UCSD-AML1 (cell line): Measurements from ENCODE around the gene SMIM15.

Experiments
- DNase-seq: peaks from one replicate; lab custom pipeline; 2025; ENCODE audit not compliant: unreplicated experiment; lab: John Stamatoyannopoulos, UW

SMIM15 gene

GRCh38 chr5:61160497-61160896 lies 1.8 kb downstream of the SMIM15 start:
- no peak for DNase-seq

DNA sequence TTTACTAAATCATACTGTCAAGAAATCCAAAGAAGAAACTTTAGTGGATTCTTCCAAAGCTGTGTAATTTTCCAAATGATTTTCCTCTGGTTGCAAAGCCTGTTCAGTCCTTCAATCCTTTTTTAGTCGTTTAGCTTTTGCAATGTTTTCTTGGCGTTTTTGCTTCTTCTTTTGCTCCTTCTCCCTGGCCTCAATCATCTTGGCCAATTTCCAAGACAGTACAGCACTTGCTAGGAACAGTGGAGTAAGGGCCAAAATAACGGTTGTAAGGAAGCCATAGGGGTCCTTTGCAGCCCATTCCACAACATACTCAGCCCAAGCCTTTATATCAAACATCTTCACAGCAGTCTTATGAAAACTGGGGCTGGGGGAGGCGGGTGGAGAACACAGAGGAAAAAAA lies 2.4 kb downstream of the SMIM15 start:
- no peak for DNase-seq

DNA sequence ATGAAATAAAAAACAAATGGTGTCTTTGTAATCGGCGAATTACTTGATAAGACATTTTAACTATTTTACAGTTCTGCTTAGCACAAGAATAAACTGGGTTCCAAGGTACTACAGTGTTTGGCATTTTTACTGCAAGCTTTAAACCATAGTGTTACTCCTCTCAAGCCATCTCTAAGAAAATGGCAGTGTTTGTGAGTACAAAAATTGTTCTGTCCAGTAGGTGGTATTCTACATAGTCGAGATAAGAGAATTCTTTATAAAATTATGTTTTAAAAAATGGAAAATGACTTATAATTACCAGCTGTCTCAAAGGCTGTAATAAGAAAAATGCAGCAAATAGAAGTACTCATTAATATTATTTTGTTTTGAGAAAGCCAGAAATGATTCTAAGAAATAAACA lies 3.2 kb downstream of the SMIM15 start:
- DNase-seq = no peak

DNA sequence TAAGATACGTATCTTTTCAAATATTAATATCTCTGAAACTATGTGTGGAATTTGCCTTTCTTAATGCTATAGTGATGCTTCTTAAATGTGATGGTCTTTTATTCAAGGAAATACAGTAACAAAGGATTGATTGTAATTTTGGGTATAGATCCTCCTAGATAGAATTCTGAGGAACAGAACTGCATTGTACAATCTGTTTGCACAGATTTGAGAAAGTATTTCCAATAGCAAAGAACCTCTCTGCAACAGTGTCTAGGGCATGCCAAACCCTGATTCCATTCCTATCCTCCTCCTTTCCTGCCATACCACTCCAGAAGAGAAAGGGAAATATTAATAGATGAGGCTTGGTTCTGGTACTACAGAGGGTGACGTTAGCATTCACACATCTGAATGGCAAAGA lies 10.4 kb downstream of the SMIM15 start:
- DNase-seq = no peak

- DNase-seq = no peak
These were observed 13.8 kb downstream of the SMIM15 start for GRCh38 chr5:61148515-61148914.

GRCh38 chr5:61142811-61143210 lies 19.5 kb downstream of the SMIM15 start:
- no peak for DNase-seq

DNA sequence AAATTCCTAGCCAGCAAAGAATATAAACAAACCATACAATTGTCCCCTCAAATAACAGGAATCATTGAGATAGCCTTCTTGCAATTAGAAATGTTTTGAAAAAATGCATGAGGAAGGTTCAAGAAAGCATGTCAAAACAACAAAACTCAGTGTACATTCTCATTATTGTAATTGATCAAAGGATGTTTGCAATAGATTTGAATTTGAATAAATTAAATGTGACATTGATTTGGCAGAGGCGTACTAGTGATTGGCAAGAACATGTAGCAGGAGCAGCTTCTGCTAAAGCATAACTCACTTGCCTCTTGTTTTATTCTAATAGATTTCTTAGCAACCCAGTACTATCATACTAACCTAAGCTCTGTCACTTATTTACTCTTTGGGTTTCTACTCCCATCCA lies 19.9 kb downstream of the SMIM15 start:
- DNase-seq = no peak

DNA sequence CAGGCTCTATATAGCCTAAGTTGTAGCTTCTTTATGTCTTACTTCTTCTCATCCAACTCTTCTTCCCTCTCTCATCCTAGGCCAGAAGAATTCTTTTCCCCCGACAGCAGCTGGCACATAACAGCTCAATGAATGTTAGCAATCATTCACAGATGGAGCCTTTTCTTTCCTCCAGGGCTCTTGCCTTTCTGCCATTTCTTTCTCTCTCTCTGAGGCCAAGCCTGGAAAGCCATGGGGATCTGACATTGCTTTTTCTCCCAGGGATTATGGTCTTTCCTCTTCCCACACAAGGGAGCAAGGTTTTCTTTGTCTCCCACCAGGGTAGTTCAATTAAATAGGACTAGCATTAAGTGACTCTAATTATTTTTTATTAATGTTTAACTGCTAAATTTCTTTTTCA lies 20.5 kb downstream of the SMIM15 start:
- DNase-seq = no peak

- DNase-seq = no peak
These were observed 22.3 kb downstream of the SMIM15 start for GRCh38 chr5:61139931-61140330.

DNA sequence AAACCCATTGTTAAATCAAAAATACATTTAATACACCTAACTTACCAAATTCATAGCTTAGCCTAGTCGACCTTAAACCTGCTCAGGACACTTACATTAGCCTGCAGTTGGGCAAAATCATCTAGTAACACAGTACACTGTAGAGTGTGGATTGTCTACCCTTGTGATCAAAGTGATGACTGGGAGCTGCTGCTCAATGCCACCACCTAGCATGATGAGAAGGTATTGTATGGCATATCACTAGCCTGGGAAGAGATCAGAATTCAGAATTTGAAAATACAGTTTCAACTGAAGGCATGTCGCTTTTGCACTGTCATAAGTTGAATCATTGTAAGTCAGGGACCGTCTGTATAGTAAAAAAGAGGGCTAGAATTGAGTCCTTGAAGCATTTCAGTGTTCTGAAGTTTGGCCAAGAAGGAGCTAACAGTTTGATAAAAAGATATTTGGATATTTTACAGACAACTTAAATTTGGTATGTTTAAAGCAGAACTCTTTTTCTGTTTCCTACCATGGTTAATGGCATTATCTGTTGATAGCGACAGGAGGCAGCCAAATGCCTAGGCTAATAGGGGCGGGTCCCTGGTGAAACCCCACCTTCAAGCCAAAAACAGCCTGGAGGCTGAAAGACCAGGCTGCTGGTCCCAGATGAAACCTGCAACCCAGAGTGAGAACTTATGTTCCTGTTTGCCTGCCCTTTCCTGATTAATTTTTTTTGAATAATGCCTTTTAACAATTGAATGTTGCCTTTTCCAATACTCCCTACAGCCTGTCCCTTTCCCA lies 23.0 kb downstream of the SMIM15 start:
- DNase-seq = no peak

GRCh38 chr5:61137835-61138234 lies 24.4 kb downstream of the SMIM15 start:
- DNase-seq = no peak

GRCh38 chr5:61132559-61132958 lies 29.7 kb downstream of the SMIM15 start:
- DNase-seq = no peak

- no peak for DNase-seq
These were observed 32.0 kb downstream of the SMIM15 start for GRCh38 chr5:61130289-61130688.

DNA sequence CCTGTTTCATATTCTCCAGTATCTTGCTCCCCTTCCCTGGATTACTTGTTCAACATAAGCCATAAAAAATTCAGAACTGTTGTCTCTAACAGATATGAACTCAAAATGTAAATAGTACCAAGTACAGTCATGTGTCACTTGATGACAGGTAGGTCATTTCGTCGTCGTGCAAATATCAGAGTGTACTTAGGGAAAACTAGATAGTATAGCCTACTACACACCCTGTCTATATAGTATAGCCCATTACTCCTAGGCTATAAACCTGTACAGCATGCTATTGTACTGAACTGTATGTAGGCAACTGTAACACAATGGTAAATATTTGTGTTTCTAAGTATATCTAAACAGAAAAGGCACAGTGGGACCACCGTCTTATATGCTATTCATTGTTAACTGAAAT lies 39.1 kb downstream of the SMIM15 start:
- no peak for DNase-seq

DNA sequence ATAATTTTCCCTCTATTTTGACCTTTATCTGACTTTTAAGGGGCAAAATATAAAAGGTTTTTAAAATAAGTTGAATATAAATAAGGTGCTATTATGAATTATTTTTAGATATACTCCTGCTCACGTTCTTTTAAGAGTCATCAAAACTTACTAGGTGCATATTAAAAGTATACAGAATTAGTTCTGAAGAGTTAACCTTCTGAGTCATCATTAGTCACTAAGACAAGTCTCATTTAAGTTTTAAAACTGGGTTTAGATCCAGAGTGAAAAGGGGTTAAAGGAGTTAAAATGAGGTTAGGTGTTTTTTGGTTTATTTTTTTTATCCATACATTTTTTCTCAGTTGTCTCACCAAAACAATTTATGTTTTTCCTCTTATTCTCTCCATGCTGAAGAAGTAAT lies 41.7 kb downstream of the SMIM15 start:
- DNase-seq = no peak

DNA sequence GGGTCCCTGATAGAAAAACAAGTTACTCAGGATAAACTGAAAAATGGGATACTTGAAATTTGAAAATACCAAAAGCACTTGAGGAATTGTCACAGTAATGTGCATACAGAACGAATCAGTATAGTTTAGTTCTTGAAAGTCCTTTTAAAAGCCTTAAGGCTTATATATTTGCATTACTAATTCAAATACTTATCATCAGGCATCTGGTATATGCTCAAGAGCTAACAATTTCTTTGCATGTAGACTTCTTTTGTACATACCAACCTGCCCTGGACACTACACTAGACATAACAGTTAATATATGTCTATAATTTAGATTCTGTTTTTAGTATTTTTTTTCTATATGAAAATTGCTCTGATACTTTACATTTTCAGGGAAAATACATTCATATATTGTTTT lies 43.2 kb downstream of the SMIM15 start:
- DNase-seq = no peak

- DNase-seq = no peak
These were observed 46.3 kb downstream of the SMIM15 start for GRCh38 chr5:61115968-61116367.

DNA sequence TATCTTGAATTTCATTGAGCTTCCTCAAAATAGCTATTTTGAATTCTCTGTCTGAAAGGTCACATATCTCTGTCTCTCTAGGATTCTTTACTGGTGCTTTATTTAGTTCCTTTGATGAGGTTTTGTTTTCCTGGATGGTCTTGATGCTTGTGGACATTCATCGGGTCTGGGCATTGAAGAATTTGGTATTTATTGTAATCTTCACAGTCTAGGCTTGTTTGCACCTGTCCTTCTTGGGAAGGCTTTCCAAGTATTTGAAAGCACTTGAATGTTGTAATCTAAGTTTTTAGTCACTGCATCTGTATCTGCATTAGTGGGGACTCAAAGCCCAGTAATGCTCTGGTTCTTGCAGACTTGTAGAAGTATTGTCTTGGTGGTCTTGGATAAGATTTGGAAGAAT lies 47.8 kb downstream of the SMIM15 start:
- no peak for DNase-seq
